Ishikawa (cell line): Measurements from ENCODE around the gene CORO7.

ENCODE experiments used
- CEBPB ChIP-seq: IDR thresholded peaks from 2 replicates; pipeline ENCODE4 v1.6.1; 2012
- CREB1 ChIP-seq: IDR thresholded peaks from 2 replicates; pipeline ENCODE4 v1.6.1; 2012; ENCODE audit warnings: low read depth
- EGR1 ChIP-seq: IDR thresholded peaks from 2 replicates; pipeline ENCODE4 v1.6.1; 2012
- EP300 ChIP-seq: IDR thresholded peaks from 2 replicates; pipeline ENCODE4 v1.6.1; 2012; ENCODE audit warnings: borderline replicate concordance
- FOXM1 ChIP-seq: IDR thresholded peaks from 2 replicates; pipeline ENCODE4 v1.6.1; 2012; ENCODE audit warnings: low read depth, borderline replicate concordance
- MAX ChIP-seq: IDR thresholded peaks from 2 replicates; pipeline ENCODE4 v1.6.1; 2012
- NFIC ChIP-seq: IDR thresholded peaks from 2 replicates; pipeline ENCODE4 v1.6.1; 2012
- RAD21 ChIP-seq: IDR thresholded peaks from 2 replicates; pipeline ENCODE4 v1.6.1; 2012; ENCODE audit warnings: low read depth
- REST ChIP-seq: IDR thresholded peaks from 2 replicates; pipeline ENCODE4 v1.6.1; 2012; ENCODE audit warnings: low read depth, mild to moderate bottlenecking
- TAF1 ChIP-seq: IDR thresholded peaks from 2 replicates; pipeline ENCODE4 v1.6.1; 2012; ENCODE audit warnings: low read depth, mild to moderate bottlenecking
- TCF12 ChIP-seq: IDR thresholded peaks from 2 replicates; pipeline ENCODE4 v1.6.1; 2012; ENCODE audit warnings: low read depth
- TEAD4 ChIP-seq: IDR thresholded peaks from 2 replicates; pipeline ENCODE4 v1.6.1; 2012
- USF1 ChIP-seq: IDR thresholded peaks from 2 replicates; pipeline ENCODE4 v1.6.1; 2012
- YY1 ChIP-seq: IDR thresholded peaks from 2 replicates; pipeline ENCODE4 v1.6.1; 2012; ENCODE audit warnings: low read depth
- ZBTB7A ChIP-seq: IDR thresholded peaks from 2 replicates; pipeline ENCODE4 v1.6.1; 2012; ENCODE audit warnings: low read depth

Gene CORO7

GRCh38 chr16:4380119-4381063 is 36.0 kb downstream of the CORO7 start:
- TF ChIP-seq USF1 (no peak; the same call in 1 of the 2 replicates), YY1 (peak; percentile 67; the same call in 1 of the 2 replicates), NFIC (peak; percentile 77), MAX (peak; percentile 84), CREB1 (no peak), RAD21 (peak; percentile 8; the same call in 1 of the 2 replicates), TCF12 (peak; percentile 89), FOXM1 (peak; percentile 36; the same call in 1 of the 2 replicates), CEBPB (no peak), ZBTB7A (peak; percentile 31; the same call in 1 of the 2 replicates), EGR1 (no peak), REST (no peak), EP300 (peak; percentile 86), TEAD4 (peak; percentile 75), TAF1 (no peak)

- TF ChIP-seq NFIC = no peak
- TF ChIP-seq RAD21 = no peak
- TF ChIP-seq MAX = no peak
- TF ChIP-seq YY1 = no peak
These were observed 37.3 kb downstream of the CORO7 start for GRCh38 chr16:4378999-4379690.

GRCh38 chr16:4378161-4378666 is 38.2 kb downstream of the CORO7 start:
- TF ChIP-seq NFIC (no peak), TEAD4 (no peak), RAD21 (no peak), TCF12 (0 out of 2 replicates have a peak, but pooled peaks have one; percentile 34), USF1 (no peak), TAF1 (no peak)

GRCh38 chr16:4377573-4378154 is 38.7 kb downstream of the CORO7 start:
- TF ChIP-seq CREB1 (no peak), USF1 (no peak), MAX (no peak), RAD21 (no peak), EP300 (no peak), EGR1 (no peak), TAF1 (no peak)

GRCh38 chr16:4376893-4377572 is 39.4 kb downstream of the CORO7 start:
- TF ChIP-seq EGR1 = no peak
